GM23248 (cell line): Measurements from ENCODE around the gene CCDC74B. TPM values are rescaled to one million over a fixed set of nuclear protein-coding genes. Genes with fewer than 3 reads are reported as not detected.
"Not testable (repeated sequence)": the region's sequence is repeated elsewhere in the genome, so short reads cannot be mapped to it uniquely, and the experiment has no call there.

Experiments used
- DNase-seq: peaks from one replicate; pipeline ENCODE4 v3.0.0-alpha.2; 2015
- H2AFZ ChIP-seq: fragments of 200-600 bp; sonication (generic); 2 replicates; pipeline ENCODE4 v1.6.1; 2016; ENCODE audit warnings: antibody characterized with exemption
- H3F3A ChIP-seq: fragments of 200-600 bp; sonication (generic); 2 replicates; pipeline ENCODE4 v1.6.1; 2016; ENCODE audit warnings: mild to moderate bottlenecking, antibody characterized with exemption, mixed run types; ENCODE audit not compliant: insufficient read depth
- H3K27ac ChIP-seq: fragments of 200-600 bp; sonication (generic); 2 replicates; pipeline ENCODE4 v1.5.1; 2016; ENCODE audit warnings: mild to moderate bottlenecking
- H3K27me3 ChIP-seq: fragments of 200-600 bp; sonication (generic); replicated peaks from 2 replicates; pipeline ENCODE4 v1.6.1; 2016; ENCODE audit warnings: mild to moderate bottlenecking; ENCODE audit not compliant: insufficient read depth
- H3K36me3 ChIP-seq: fragments of 200-600 bp; sonication (generic); 2 replicates; pipeline ENCODE4 v1.6.1; 2016; ENCODE audit warnings: low read depth, mild to moderate bottlenecking
- H3K4me1 ChIP-seq: fragments of 200-600 bp; sonication (generic); 2 replicates; pipeline ENCODE4 v1.6.1; 2016; ENCODE audit warnings: mild to moderate bottlenecking; ENCODE audit not compliant: insufficient read depth
- H3K4me2 ChIP-seq: fragments of 200-600 bp; sonication (generic); one replicate; pipeline ENCODE4 v1.6.1; 2016; ENCODE audit warnings: mild to moderate bottlenecking; ENCODE audit not compliant: unreplicated experiment
- H3K4me3 ChIP-seq: fragments of 200-600 bp; sonication (generic); 2 replicates; pipeline ENCODE4 v1.5.1; 2016; ENCODE audit warnings: mild to moderate bottlenecking
- H3K79me2 ChIP-seq: fragments of 200-600 bp; sonication (generic); 2 replicates; pipeline ENCODE4 v1.6.1; 2016; ENCODE audit warnings: mild to moderate bottlenecking; ENCODE audit not compliant: insufficient read depth
- H3K9ac ChIP-seq: fragments of 200-600 bp; sonication (generic); 2 replicates; pipeline ENCODE4 v1.6.1; 2016; ENCODE audit warnings: mild to moderate bottlenecking
- H3K9me2 ChIP-seq: fragments of 200-600 bp; sonication (generic); 2 replicates; pipeline ENCODE4 v1.6.1; 2016; ENCODE audit warnings: mixed run types, mild to moderate bottlenecking, moderate library complexity; ENCODE audit not compliant: insufficient read depth
- H3K9me3 ChIP-seq: fragments of 200-600 bp; sonication (generic); one replicate; pipeline ENCODE4 v1.6.1; 2017; ENCODE audit warnings: low read depth
- H4K20me1 ChIP-seq: fragments of 200-600 bp; sonication (generic); 2 replicates; pipeline ENCODE4 v1.6.0; 2016; ENCODE audit not compliant: insufficient read depth
- EZH2 ChIP-seq: fragments of 200-600 bp; sonication (generic); IDR thresholded peaks from 2 replicates; pipeline ENCODE4 v1.6.1; 2018; ENCODE audit warnings: antibody characterized with exemption, mild to moderate bottlenecking; ENCODE audit not compliant: insufficient read depth, poor library complexity, severe bottlenecking
- EZH2phosphoT487 ChIP-seq: fragments of 200-600 bp; sonication (generic); IDR thresholded peaks from 2 replicates; pipeline ENCODE4 v1.6.1; 2018; ENCODE audit warnings: antibody characterized with exemption, moderate library complexity, mild to moderate bottlenecking, low read depth; ENCODE audit not compliant: insufficient read depth
- WGBS, 2 experiments: methylation state at CpG; one replicate each; pipeline ENCODE4 v1.1.6; 2015 to 2017; ENCODE audit warnings: low lambda C conversion rate in 2 of 2, low coverage in 1 of 2; ENCODE audit errors: missing lambda C conversion rate in 2 of 2; 5-methylcytosine and 5-hydroxymethylcytosine counted together
- in situ Hi-C: fragments of 300-500 bp; cut with MboI; formaldehyde crosslinking; loops from 2 replicates; pipeline ENCODE4 v1.15.0; 2020
- polyA plus RNA-seq: library from polyadenylated mRNA; unstranded; fragments of >200 nt; fragmentation: Nextera tagmentation; extraction: Ambion mirVana; gene quantifications from 2 replicates; pipeline ENCODE4 v1.2.1, GENCODE V29; 2016
- total RNA-seq: library from RNA; depleted of rRNA; stranded (reverse); fragments of >200 nt; shearing (Covaris generic); gene quantifications from 2 replicates; pipeline ENCODE4 v1.2.3, GENCODE V29; 2014

CCDC74B gene
- total and polyA plus RNA-seq, 2 experiments from 2014 or later, result 10.8 to 10.9 TPM

DNA sequence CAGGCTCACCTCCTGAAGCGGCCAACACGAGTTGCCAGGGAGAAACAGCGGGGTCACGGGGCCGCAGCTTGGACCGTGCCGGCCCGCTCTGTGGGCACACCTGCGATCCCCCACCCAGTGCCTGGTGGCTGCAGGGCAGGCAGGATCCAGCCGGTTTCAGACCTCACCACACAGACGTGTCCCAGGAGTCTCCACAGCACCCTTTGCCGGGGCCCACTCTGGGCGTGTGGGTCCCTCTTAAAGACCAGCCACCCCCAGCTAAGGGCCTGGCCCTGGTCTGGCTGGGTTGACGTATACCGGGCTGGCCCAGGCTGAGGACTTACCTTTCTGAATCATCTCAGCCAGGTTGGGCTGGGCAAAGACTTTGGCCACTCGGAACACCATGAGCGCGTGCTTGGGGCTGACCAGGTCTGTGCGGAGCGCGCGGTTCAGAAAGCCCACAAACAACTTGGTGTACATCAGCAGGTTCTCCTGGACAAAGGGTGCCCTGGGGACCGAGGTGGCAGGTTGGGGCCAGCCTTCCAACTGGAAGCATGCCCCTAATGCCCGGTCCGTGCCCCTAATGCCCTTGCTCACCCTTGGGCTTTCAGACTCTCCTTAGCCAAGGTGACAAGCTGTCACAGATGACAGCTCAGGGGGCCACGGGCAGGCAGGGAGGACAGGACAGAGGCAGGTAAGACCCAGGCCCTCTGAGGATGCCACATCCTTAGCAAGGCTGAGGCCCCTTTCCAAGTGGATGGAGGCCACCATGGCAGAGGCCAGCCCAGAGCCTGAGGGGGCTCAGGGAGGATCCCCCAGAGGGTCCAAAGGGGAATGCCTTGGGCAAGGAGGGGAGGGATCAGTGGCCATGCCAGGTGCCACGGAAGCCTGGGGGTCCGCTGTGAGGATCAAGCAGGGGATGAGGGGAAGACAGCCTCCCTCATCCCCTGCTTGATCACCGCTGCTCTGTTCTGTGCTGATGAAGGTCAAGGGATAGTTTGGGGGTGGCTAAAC is 10.2 kb upstream of the CCDC74B start:
- in situ Hi-C loops, result no loop called here
- Histone ChIP-seq H3K4me2 (no peak overlapping the region), H3K27ac (no peak overlapping the region), H3K27me3 (no peaks in the 10 kb centered on the region), H3F3A (no peaks in the 10 kb centered on the region), H3K79me2 (no peaks in the 10 kb centered on the region), H2AFZ (no peak overlapping the region), H3K36me3 (no peaks in the 10 kb centered on the region), H3K4me1 (no peaks in the 10 kb centered on the region), H3K9ac (no peak overlapping the region), H4K20me1 (no peaks in the 10 kb centered on the region), H3K4me3 (no peak overlapping the region), H3K9me2 (no peaks in the 10 kb centered on the region), H3K9me3 (no peaks in the 10 kb centered on the region)
- WGBS, 2 experiments, result 92 to 93% methylated on average over 27 to 29 of the region's 29 CpGs
- TF ChIP-seq EZH2 (no peak), EZH2phosphoT487 (no peak)
- no peak for DNase-seq

GRCh38 chr2:130154423-130154770 is 9.5 kb upstream of the CCDC74B start:
- H3K27me3 ChIP-seq, H3K4me3 ChIP-seq, in situ Hi-C loops, H3K9me2 ChIP-seq, H3K27ac ChIP-seq, H3K9ac ChIP-seq, H3F3A ChIP-seq, DNase-seq, H3K4me1 ChIP-seq, H3K4me2 ChIP-seq, H3K79me2 ChIP-seq, H3K36me3 ChIP-seq, H3K9me3 ChIP-seq, H2AFZ ChIP-seq, H4K20me1 ChIP-seq: not testable (repeated sequence)
- 75 to 90% methylated on average over 3 to 6 of the region's 8 CpGs for WGBS, 2 experiments

- 89 to 90% methylated on average over 21 of the region's 23 CpGs for WGBS, 2 experiments
- H3K27ac ChIP-seq, in situ Hi-C loops, H3K4me2 ChIP-seq, H3K9me3 ChIP-seq, H3K36me3 ChIP-seq, DNase-seq, H3K27me3 ChIP-seq, H3K9me2 ChIP-seq, H3F3A ChIP-seq, H4K20me1 ChIP-seq, H2AFZ ChIP-seq, H3K9ac ChIP-seq, H3K4me3 ChIP-seq, H3K4me1 ChIP-seq, H3K79me2 ChIP-seq: not testable (repeated sequence)
These were observed 9.0 kb upstream of the CCDC74B start for GRCh38 chr2:130153721-130154422.

- Histone ChIP-seq H3K9me3 (no peaks in the 10 kb centered on the region), H3K9me2 (no peaks in the 10 kb centered on the region), H3K79me2 (no peaks in the 10 kb centered on the region), H3K36me3 (no peaks in the 10 kb centered on the region), H3K4me3 (no peak overlapping the region), H2AFZ (no peak overlapping the region), H3K4me1 (no peaks in the 10 kb centered on the region), H3K27ac (no peak overlapping the region), H3K4me2 (no peak overlapping the region), H3K27me3 (no peaks in the 10 kb centered on the region), H4K20me1 (no peaks in the 10 kb centered on the region), H3F3A (no peaks in the 10 kb centered on the region), H3K9ac (no peak overlapping the region)
- in situ Hi-C loops, result no loop called here
- TF ChIP-seq EZH2 (no peak), EZH2phosphoT487 (no peak)
- no peak for DNase-seq
- 92 to 96% methylated on average over 21 to 24 of the region's 25 CpGs for WGBS, 2 experiments
These were observed 8.1 kb upstream of the CCDC74B start for GRCh38 chr2:130152816-130153595.

- H3K27me3 ChIP-seq, H3K9me2 ChIP-seq, DNase-seq, H3K9ac ChIP-seq, in situ Hi-C loops, H3K36me3 ChIP-seq, H3F3A ChIP-seq, H3K4me1 ChIP-seq, H2AFZ ChIP-seq, H3K27ac ChIP-seq, H3K79me2 ChIP-seq, H4K20me1 ChIP-seq, H3K4me2 ChIP-seq, H3K9me3 ChIP-seq, H3K4me3 ChIP-seq: not testable (repeated sequence)
- 94% methylated on average over 23 to 27 of the region's 27 CpGs for WGBS, 2 experiments
These were observed 7.4 kb upstream of the CCDC74B start for GRCh38 chr2:130152136-130152815.

DNA sequence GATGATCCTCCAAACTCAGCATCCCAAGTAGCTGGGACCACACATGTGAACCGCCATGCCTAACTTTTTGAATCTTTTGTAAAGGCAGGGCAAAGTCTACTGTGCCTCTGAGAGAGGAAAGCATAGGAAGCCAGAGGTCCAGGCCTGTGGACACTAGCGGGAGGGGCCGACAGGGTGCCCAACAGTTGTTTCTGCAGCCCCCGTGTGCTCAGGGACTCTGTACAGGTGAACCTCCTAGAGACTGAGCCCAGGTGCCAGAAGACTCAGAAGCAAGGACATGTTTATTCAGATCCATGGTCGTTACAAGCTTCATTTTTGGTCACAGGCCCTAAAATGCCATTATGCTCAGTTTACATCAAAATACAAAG is 6.2 kb upstream of the CCDC74B start:
- 78% methylated on average over 5 of the region's 5 CpGs for WGBS, 2 experiments
- H3K36me3 ChIP-seq, H3K9me3 ChIP-seq, in situ Hi-C loops, H3F3A ChIP-seq, H3K27ac ChIP-seq, H2AFZ ChIP-seq, H3K27me3 ChIP-seq, H3K79me2 ChIP-seq, H4K20me1 ChIP-seq, H3K9ac ChIP-seq, H3K9me2 ChIP-seq, DNase-seq, H3K4me2 ChIP-seq, H3K4me3 ChIP-seq, H3K4me1 ChIP-seq: not testable (repeated sequence)
